Measurements from ENCODE around the gene DENND1A.

Gene DENND1A

GRCh38 chr9:123746765-123747164 lies 183.2 kb downstream of the DENND1A start:
- TF ChIP-seq, protein P1, sequence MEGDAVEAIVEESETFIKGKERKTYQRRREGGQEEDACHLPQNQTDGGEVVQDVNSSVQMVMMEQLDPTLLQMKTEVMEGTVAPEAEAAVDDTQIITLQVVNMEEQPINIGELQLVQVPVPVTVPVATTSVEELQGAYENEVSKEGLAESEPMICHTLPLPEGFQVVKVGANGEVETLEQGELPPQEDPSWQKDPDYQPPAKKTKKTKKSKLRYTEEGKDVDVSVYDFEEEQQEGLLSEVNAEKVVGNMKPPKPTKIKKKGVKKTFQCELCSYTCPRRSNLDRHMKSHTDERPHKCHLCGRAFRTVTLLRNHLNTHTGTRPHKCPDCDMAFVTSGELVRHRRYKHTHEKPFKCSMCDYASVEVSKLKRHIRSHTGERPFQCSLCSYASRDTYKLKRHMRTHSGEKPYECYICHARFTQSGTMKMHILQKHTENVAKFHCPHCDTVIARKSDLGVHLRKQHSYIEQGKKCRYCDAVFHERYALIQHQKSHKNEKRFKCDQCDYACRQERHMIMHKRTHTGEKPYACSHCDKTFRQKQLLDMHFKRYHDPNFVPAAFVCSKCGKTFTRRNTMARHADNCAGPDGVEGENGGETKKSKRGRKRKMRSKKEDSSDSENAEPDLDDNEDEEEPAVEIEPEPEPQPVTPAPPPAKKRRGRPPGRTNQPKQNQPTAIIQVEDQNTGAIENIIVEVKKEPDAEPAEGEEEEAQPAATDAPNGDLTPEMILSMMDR (IDR thresholded peaks at IDR 0.05; ENCODE audit: low read depth, low read length): no peak

GRCh38 chr9:123745933-123746332 lies 184.0 kb downstream of the DENND1A start:
- TF ChIP-seq, protein P1 (IDR thresholded peaks at IDR 0.05; ENCODE audit: low read depth, low read length): no peak
- no peak overlapping the region for H3K4me3 ChIP-seq (ENCODE audit: low read depth, low read length)

More at GRCh38 chr9:123746765-123747164, 183.2 kb downstream of the DENND1A start:
- H3K4me3 ChIP-seq (ENCODE audit: low read depth, low read length): no peak overlapping the region

DNA sequence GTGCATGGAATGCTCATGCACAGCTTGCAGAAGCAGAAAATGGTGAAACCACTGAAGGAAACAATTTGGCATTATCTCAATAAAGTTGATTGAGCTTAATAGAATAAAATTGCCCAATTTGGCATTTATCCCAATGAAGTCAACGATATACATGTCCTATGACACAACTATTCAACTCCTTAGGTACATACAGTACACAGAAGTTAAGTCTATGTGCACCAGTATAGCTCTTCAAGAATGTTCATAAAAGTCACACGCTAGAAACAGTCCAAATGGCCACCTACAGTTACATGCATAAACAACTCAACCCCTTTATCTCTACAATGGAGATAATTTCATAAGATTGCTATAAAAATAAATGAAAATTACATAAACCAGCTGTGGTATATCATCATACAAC lies 184.5 kb downstream of the DENND1A start:
- TF ChIP-seq, protein P1 (IDR thresholded peaks at IDR 0.05; ENCODE audit: low read depth, low read length): no peak
- H3K4me3 ChIP-seq (ENCODE audit: low read depth, low read length): no peak overlapping the region

GRCh38 chr9:123743737-123744136 lies 186.2 kb downstream of the DENND1A start:
- TF ChIP-seq, protein P1 (IDR thresholded peaks at IDR 0.05; ENCODE audit: low read depth, low read length): no peak
- H3K4me3 ChIP-seq (ENCODE audit: low read depth, low read length): no peak overlapping the region

DNA sequence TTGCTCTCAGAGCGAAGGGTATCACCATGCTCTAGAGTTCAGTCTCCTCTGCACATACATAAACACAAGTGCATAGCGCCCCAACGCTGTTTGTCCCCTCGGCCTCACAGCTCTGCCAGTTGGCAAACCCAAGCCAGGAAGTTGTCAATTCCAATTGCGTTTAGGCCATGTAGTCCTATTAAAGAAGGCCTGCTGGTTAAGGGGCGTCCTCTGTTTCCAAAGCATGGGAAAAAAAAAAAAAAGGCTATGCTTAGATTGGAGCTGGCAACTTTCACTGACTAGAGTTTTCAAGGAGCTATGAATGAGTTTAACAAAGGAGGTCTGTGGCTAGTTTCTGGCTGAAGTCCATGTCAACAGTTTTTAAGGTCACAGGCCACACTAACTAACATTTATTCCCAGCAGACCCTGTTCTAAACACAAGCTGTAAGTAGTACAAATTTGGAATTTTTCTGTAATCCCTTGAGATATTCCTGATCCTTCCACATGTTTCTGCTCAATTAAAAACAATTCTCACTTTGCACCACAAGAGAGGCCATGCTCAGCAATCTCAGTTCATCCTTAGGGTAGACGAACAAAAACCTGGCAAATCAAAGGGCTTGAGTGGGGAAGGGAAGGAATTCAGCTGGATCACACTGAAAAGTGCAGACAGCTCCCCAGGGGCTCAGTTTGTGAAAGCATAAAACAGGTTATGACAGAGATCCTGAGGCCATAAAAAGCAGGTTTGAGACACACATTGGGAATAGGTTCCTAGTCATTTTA lies 187.7 kb downstream of the DENND1A start:
- TF ChIP-seq, protein P1 (IDR thresholded peaks at IDR 0.05; ENCODE audit: low read depth, low read length): no peak
- H3K4me3 ChIP-seq (ENCODE audit: low read depth, low read length): no peak overlapping the region

DNA sequence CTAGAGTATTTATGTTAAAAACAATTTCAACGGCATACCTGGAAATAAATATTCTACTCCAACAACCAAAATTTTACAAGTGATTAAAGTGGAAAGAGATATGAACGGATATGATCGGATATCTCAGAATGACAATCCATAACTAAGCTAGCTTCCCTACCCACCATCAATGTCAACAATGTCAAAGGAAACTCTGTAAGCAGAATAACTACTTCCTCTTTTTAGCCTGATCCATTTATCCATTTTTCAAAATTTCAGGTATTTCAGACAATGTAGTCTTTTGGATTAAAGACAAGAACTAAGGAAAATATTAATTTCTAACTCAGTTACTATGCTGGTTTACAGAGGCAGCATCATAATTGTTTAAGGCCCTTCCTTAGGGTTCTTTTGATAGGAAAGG lies 188.7 kb downstream of the DENND1A start:
- TF ChIP-seq, protein P1 (IDR thresholded peaks at IDR 0.05; ENCODE audit: low read depth, low read length): no peak
- H3K4me3 ChIP-seq (ENCODE audit: low read depth, low read length): no peak overlapping the region

DNA sequence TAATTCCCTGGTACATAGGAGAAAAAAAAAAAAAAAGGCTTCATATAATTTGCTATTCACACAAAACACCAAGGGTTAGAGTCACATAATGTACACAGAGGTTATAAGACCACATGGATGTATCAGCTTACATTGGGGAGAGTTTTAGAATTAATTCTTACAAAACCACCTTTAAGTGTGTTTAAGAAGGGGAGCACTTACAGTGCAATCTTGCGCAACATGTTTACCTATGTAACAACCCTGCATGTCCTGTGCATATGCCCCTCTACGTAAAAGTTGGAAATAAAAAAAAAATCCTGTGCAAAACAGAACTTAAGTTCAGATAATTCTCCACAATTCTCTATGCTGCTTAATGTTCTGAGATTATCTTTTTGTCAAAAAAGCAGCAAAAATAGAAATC lies 190.0 kb downstream of the DENND1A start:
- H3K4me3 ChIP-seq (ENCODE audit: low read depth, low read length): no peak overlapping the region
- TF ChIP-seq, protein P1 (IDR thresholded peaks at IDR 0.05; ENCODE audit: low read depth, low read length): no peak
